Muscle layer of duodenum (tissue), 2 donors: ENCODE measurements around the gene C1orf116.

Experiments
- H3K27ac ChIP-seq: one replicate; pipeline ENCODE4 v1.7.0; 2013; ENCODE audit warnings: mild to moderate bottlenecking, low read length
- H3K27me3 ChIP-seq: one replicate; pipeline ENCODE4 v1.7.0; 2013; ENCODE audit warnings: low read depth, mild to moderate bottlenecking, control low read depth, low read length
- H3K36me3 ChIP-seq, 2 donors: one replicate each; pipeline ENCODE4 v1.7.0; 2013; ENCODE audit warnings: low read length in 2 of 2, control low read depth in 1 of 2, mild to moderate bottlenecking in 1 of 2; ENCODE audit not compliant: insufficient read depth in 2 of 2, control insufficient read depth in 1 of 2
- H3K4me1 ChIP-seq, 2 donors: one replicate each; pipeline ENCODE4 v1.7.0; 2013; ENCODE audit warnings: low read length in 2 of 2, mild to moderate bottlenecking in 2 of 2, control low read depth in 1 of 2, moderate library complexity in 1 of 2; ENCODE audit not compliant: insufficient read depth in 2 of 2, control insufficient read depth in 1 of 2
- H3K4me3 ChIP-seq, 2 donors: one replicate each; pipeline ENCODE4 v1.7.0; 2013; ENCODE audit warnings: low read length in 2 of 2, low read depth in 1 of 2, mild to moderate bottlenecking in 1 of 2
- H3K9me3 ChIP-seq, 2 donors: one replicate each; pipeline ENCODE4 v1.7.0; 2013; ENCODE audit warnings: low read length in 2 of 2, control low read depth in 1 of 2, mild to moderate bottlenecking in 1 of 2; ENCODE audit not compliant: control insufficient read depth in 1 of 2
- donor health status: healthy.

C1orf116 gene

DNA sequence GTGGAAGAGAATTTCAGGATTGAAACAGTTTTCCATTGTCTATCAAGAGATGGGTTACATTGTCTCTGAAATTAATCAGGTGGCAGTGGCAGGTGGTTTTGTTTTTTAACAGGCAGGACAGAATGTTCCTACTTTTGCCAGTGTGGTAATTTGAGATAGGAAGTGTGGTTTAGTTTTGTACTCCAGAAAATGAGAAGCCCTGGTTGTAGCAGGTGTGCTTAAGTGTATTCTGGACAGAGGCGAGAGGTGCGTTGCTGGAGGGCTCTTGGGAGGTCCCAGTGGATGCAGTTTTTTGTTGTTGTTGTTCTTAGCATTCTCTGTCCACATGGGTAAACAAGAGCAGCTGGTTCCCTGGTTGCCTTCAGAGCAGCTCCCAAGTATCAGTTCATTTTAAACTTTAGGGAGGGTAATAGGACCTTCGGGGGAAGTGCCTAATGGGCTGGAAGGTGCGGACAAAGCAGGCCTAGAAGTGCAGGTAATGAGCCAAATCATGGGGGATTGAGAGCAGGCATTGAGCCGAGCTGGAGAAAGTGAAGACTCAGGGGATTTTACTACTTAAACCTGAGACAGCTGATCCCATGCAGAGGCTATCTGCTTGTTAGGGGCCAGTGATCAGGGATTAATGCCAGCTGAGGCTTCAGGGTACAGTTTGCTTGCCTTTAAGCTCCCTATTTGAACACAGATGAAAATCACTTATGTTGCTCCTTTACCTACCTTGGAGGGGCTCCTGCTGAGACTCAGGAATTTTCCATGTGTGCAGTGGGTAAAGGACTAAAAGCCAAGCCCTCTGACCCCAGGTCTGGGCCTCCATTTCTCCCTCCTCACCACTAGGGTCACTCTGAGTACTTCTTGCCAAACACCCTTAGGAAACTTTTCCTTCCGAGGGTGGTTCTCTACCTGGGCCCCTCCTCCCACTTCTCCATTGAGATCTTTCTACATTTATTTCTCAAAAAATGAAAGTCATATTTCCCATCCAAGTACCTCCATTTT, 26.6 kb upstream of the C1orf116 start:
- Histone ChIP-seq H3K4me3 (no peak overlapping the region), H3K36me3 (peaks cover 22 to 36% of the 10 kb centered on the region in 2 donors), H3K27ac (no peak overlapping the region), H3K27me3 (no peaks in the 10 kb centered on the region), H3K9me3 (no peaks in the 10 kb centered on the region), H3K4me1 (no peaks in the 10 kb centered on the region)

DNA sequence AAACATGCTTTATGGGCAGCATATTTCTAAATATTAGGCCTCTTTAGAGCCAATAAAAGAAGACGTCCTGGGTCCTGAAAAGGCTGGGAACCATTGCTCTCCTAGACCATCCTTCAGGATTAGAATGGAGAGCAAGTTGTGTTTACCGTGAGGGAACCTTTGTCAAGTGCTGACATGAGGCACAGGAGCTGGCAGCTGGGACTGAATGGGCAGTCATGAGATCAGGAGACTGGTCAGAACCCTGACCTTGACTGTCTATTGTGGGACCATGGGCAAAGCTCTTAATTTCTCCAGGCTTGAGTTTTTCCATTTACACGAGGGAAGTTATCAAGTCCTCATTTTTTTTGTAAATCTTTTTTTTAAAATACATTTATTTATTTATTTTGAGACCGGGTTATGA, 25.7 kb upstream of the C1orf116 start:
- H3K36me3 ChIP-seq: peaks cover 15 to 27% of the 10 kb centered on the region in 2 donors
- H3K27ac ChIP-seq: no peak overlapping the region
- no peaks in the 10 kb centered on the region for H3K9me3 ChIP-seq
- H3K4me1 ChIP-seq: peaks cover 0 to 4% of the 10 kb centered on the region in 2 donors
- no peak overlapping the region for H3K4me3 ChIP-seq
- no peaks in the 10 kb centered on the region for H3K27me3 ChIP-seq

DNA sequence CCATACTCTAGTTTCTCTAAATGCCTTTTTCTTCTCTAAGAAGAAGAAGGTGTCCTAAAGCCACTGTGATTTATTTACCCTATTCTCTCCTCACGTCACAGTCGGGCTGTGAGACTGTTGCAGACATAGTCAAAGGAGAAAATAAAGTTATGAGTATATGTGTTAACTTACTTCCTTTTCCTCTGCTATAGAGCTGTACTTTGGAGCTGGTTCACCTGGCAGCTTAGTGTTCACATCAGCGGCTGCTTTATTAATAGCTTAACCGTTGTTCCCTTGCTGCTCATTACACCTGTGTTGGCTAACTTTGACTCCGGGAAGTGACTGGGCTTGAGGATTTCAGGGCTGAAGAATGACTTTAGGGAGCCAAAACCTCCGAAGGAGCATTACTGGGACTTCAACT, 24.1 kb upstream of the C1orf116 start:
- Histone ChIP-seq H3K4me3 (no peak overlapping the region), H3K27me3 (no peaks in the 10 kb centered on the region), H3K9me3 (no peaks in the 10 kb centered on the region), H3K4me1 (peaks cover 0 to 7% of the 10 kb centered on the region in 2 donors), H3K36me3 (peaks cover 0 to 11% of the 10 kb centered on the region in 2 donors), H3K27ac (peak overlapping the region; percentile 72)

DNA sequence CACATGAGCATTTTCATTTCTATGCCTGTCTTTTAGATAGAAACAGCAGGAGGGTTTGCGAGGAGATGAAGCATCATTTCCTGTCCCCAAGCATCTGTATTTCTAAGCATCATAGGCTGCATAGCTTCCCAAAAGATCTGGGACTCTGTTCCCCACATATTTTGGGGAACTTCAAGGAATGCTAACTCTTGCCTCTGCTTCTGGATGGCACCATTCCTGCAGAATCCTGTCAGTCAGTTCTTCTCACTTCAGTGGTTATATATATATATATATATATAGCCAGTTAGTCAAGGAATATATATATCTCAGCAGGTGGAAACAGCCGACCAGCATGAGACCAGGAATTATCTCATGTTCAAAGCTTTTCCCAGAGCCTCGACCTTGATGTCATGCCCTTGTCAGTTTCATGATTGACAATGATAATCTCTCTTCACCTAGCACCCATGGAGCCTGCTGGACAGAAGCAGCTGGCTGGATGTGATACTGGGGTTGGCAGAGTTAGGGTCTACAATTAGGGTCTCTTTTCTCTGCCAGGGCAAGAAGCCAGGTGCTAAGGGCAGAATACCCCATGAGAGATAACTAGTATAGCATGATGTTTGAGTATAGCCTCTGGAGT, 22.9 kb upstream of the C1orf116 start:
- Histone ChIP-seq H3K4me1 (peaks cover 6 to 14% of the 10 kb centered on the region in 2 donors), H3K27ac (peak overlapping the region; percentile 73), H3K27me3 (no peaks in the 10 kb centered on the region), H3K9me3 (no peaks in the 10 kb centered on the region), H3K36me3 (peaks cover 0 to 11% of the 10 kb centered on the region in 2 donors), H3K4me3 (no peak overlapping the region)

DNA sequence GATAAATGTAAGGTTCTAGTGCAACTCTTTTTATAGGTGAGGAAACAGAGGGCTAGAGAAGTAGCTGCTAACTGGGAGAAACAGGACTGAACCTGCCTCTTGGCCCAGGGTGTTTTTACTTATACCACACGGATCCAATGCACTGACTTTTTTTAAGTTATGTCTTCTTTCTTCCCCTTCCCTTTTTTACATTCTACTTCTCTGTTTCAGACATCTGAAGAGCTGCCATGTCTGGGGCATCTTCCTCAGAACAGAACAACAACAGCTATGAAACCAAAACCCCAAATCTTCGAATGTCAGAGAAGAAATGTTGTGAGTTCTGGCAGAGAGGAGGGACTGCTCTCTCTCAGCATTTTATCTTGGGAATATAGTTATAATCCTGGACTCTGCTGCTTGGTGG, 21.9 kb upstream of the C1orf116 start:
- Histone ChIP-seq H3K27ac (peak overlapping the region; percentile 73), H3K27me3 (no peaks in the 10 kb centered on the region), H3K4me1 (peaks cover 6 to 16% of the 10 kb centered on the region in 2 donors), H3K9me3 (no peaks in the 10 kb centered on the region), H3K36me3 (peaks cover 0 to 4% of the 10 kb centered on the region in 2 donors), H3K4me3 (no peak overlapping the region)

DNA sequence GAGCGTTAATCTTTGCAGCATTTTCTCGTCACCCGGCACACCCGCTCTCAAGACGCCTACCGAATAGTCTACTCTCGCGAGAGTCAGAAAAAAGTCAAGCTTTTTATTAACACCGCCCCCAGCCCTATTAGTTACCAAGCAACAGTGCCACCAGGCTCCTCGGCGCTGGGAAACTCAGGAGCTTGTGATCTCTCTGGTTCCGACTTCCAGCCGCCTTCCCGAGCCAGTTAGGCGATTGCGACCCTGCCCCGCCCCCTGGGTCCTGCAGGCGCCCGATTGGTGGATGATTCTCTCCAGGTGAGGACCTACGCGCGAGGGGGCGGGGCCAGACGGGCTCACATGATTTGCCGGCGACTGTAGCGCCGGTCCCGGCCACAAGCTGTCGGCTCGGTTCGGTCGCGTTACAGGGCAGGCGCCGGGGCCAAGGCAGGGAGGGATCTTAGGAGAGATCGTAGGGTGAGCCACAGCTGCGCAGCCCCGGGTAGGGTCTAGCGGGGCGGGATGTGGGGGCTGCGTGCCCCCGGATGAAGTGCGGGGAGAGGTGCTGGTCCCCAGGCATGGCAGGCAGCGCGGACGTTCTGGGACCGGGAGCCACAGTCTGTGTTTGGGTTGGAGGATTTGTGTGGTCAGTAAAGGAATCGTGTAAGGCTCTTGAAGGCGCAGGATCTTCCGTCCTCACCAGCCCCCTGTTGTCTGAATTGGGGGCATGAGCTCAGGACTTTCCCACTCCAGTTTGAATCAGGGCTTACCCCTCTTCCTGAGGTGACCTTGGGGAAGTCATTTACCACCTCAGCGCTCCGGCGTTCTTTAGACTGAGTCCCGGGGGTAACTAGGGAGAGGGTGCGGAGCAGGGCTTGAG, 20.6 kb upstream of the C1orf116 start, which contains the start of gene PFKFB2:
TSS of gene PFKFB2 (plus strand) at position 365 of the 859 bp plus-strand sequence. CDS start 1,443 bp downstream, outside the sequence.
- H3K27ac ChIP-seq: peak within 1 kb of the TSS; percentile 89
- no peaks in the 10 kb centered on the region for H3K27me3 ChIP-seq
- H3K9me3 ChIP-seq: no peaks in the 10 kb centered on the region
- H3K4me1 ChIP-seq: peaks cover 6 to 29% of the 10 kb centered on the region in 2 donors
- H3K36me3 ChIP-seq: peaks cover 13 to 16% of the 10 kb centered on the region in 2 donors
- H3K4me3 ChIP-seq: peak within 1 kb of the TSS; percentile 76 to 86

DNA sequence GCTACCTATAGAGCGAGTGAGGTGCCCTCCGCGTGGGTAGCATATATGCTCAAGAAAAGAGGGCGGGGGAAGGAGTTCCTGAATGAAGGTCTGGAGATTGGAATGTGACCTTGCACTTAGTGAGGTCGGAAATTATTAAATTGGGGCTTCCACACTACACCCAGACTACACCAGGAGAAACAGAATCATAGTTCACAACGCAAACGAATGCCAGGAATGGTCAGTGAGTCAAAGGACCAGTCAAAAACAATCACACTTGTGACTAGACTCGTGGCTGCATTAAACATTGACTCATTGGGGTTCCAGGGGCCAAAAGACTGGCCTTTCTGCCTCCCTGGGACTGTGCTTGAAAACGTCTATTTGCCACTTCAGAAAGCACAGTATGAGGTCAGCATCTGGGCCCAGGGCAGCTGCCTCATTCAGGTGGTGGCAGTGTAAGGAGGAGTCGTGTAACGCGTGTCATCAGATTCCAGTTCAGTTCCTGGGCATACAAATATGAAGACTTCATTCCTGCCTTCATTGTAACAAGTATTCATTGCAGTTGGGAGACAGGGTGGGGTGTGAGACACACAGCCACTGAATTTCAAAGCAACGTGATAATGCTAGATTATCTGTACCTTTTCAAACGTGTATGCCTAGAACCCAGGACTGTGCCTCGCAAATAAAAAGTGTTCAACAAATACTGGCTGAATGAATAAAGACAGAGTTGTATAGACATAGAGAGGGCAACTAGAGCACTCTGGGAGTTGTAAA, 18.8 kb upstream of the C1orf116 start, which contains the start of gene YOD1:
TSS of gene YOD1 (minus strand) at position 18 of the 753 bp plus-strand sequence. CDS start 178 bp downstream, outside the sequence.
- H3K27me3 ChIP-seq: no peaks in the 10 kb centered on the region

DNA sequence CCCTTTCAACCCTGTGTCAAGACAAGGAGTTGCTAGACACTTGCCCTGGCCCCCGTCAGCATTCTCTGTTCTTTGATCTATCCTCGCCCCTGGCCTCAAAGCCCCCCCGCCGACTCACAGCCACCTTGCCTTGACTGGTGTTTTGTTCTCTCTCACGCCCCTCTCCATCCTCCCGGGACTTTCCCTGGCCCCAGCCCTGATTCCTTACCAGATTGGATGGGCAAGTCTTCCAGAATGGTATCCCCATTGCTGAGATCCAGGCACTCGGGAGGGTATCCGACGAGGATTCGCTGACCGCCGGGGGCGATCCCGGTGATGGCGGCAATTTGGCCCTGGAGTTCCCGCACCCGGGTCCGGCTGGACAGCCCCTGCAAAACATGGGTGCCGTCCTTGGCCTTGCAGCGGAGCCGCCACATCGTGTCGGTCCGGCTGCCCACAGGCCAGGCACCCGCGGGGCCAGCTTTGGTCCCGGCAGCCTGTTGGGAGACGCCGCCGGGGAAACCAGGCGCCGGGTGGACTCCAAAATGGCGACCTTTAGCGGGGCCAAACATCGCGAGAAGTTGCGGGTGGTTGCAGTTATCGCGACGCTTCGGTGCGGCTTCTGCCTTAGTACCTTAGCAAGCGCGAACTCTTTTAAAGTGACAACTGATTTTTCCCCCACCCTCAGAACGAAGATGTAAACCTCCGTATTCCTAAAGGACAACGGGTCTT, 18.1 kb upstream of the C1orf116 start:
- no peaks in the 10 kb centered on the region for H3K27me3 ChIP-seq
- H3K4me1 ChIP-seq: peaks cover 8 to 53% of the 10 kb centered on the region in 2 donors
- peak overlapping the region; percentile 85 for H3K27ac ChIP-seq
- H3K9me3 ChIP-seq: no peaks in the 10 kb centered on the region
- peak overlapping the region; percentile 96 for H3K4me3 ChIP-seq
- peaks cover 16 to 20% of the 10 kb centered on the region in 2 donors for H3K36me3 ChIP-seq

More for the DNA sequence above, 18.8 kb upstream of the C1orf116 start, which contains the start of gene YOD1:
- Histone ChIP-seq H3K36me3 (peaks cover 17 to 19% of the 10 kb centered on the region in 2 donors), H3K9me3 (no peaks in the 10 kb centered on the region), H3K4me3 (peak within 1 kb of the TSS; percentile 96), H3K4me1 (peaks cover 6 to 47% of the 10 kb centered on the region in 2 donors), H3K27ac (peak within 1 kb of the TSS; percentile 85)

DNA sequence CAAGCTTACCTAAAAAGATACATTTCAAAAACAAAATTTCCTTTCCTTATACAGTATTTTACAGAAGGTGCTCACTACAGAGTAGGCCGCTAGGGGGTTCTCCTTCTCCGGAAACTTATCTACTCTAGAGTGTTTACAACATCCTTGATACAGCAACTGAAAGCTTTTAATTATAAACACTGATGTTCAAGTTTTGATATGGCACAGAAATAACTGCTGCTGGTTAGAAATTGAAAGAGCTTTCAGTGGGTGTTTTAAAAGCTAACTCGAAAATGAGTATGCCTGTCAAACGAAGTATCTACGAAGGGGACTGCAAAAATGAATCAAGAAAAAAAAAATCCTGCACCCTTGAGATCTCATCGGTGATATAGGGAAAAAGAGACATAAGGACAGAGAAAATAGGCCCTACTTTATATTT, 17.4 kb upstream of the C1orf116 start:
- Histone ChIP-seq H3K36me3 (peaks cover 16 to 23% of the 10 kb centered on the region in 2 donors), H3K4me3 (peak overlapping the region; percentile 96), H3K27me3 (no peaks in the 10 kb centered on the region), H3K9me3 (no peaks in the 10 kb centered on the region), H3K27ac (peak overlapping the region; percentile 85), H3K4me1 (peaks cover 10 to 59% of the 10 kb centered on the region in 2 donors)
